Upper lobe of left lung (tissue), 6 donors: ENCODE results near the gene MACROD2. TPM values are rescaled to one million over a fixed set of nuclear protein-coding genes. Genes with fewer than 3 reads are reported as not detected.
A peak's percentile ranks its signal among the peaks of the same experiment; 100 is the strongest.

ENCODE experiments used
- ATAC-seq, 2 donors: fragments of 200-7000 bp; cut with Tn5 transposase; one replicate each; pipeline ENCODE4 v1.9.1; 2022; ENCODE audit warnings: mild to moderate bottlenecking in 2 of 2, moderate library complexity in 2 of 2; ENCODE audit not compliant: low FRiP score in 2 of 2
- DNase-seq, 2 donors: peaks; one replicate each; pipeline ENCODE4 v3.0.0-alpha.2; 2019 to 2020
- H3K27ac ChIP-seq, 4 donors: fragments of 200-600 bp; sonication (generic); one replicate each; pipeline ENCODE4 v1.5.1; 2016 to 2019
- H3K27me3 ChIP-seq, 4 donors: fragments of 200-600 bp; sonication (generic); one replicate each; pipeline ENCODE4 v1.5.1; 2017 to 2019
- H3K36me3 ChIP-seq, 4 donors: fragments of 200-600 bp; sonication (generic); one replicate each; pipeline ENCODE4 v1.5.1; 2016 to 2019
- H3K4me1 ChIP-seq, 4 donors: fragments of 200-600 bp; sonication (generic); one replicate each; pipeline ENCODE4 v1.5.1; 2018 to 2019
- H3K4me3 ChIP-seq, 4 donors: fragments of 200-600 bp; sonication (generic); one replicate each; pipeline ENCODE4 v1.5.1; 2017 to 2019; ENCODE audit warnings: mild to moderate bottlenecking in 2 of 4, moderate library complexity in 1 of 4
- H3K9me3 ChIP-seq, 4 donors: fragments of 200-600 bp; sonication (generic); one replicate each; pipeline ENCODE4 v1.5.1; 2018 to 2019
- EP300 ChIP-seq, 4 donors: sonication (generic); formaldehyde crosslinking; IDR thresholded peaks; one replicate each; pipeline ENCODE4 v1.5.1; 2017; ENCODE audit warnings: antibody characterized with exemption in 4 of 4, control low read depth in 2 of 4
- POLR2A ChIP-seq, 4 donors: fragments of 450-650 bp; IDR thresholded peaks; one replicate each; pipeline ENCODE4 v1.5.1; 2016 to 2017; ENCODE audit warnings: antibody characterized with exemption in 4 of 4, mild to moderate bottlenecking in 2 of 4
- POLR2AphosphoS5 ChIP-seq, 2 donors: sonication (generic); formaldehyde crosslinking; IDR thresholded peaks; one replicate each; pipeline ENCODE4 v1.5.1; 2017; ENCODE audit warnings: antibody characterized with exemption in 2 of 2
- WGBS, 2 donors: methylation state at CpG; one replicate each; pipeline ENCODE4 v1.1.5; 2017 to 2018; 5-methylcytosine and 5-hydroxymethylcytosine counted together
- total RNA-seq, 6 donors: library from RNA; depleted of rRNA in 4 of 6; stranded (reverse); fragments of >200 nt in 4 of 6; gene quantifications; one replicate each; pipeline versions ENCODE4 v1.1.0 to v1.2.1, GENCODE V29; 2016 to 2021
- TF ChIP-seq, protein P1 (sequence below), 6 experiments: fragments of 450-650 bp in 4 of 6; fragments of 200-600 bp in 2 of 6; sonication (generic) in 2 of 6; IDR thresholded peaks; one replicate each; pipeline ENCODE4 v1.5.1; 2016 to 2019; ENCODE audit warnings: antibody characterized with exemption in 6 of 6
- donor health status: DM: no; HTN: no; CAD: no; lungs with moderate emphysema.
- donor health status: DM: no; HTN: yes; CAD: no; lungs with severe emphysema.

MACROD2 gene
- total RNA-seq, 6 donors from 2014 or later = 20.7 to 84.3 (median 36.3) TPM

DNA sequence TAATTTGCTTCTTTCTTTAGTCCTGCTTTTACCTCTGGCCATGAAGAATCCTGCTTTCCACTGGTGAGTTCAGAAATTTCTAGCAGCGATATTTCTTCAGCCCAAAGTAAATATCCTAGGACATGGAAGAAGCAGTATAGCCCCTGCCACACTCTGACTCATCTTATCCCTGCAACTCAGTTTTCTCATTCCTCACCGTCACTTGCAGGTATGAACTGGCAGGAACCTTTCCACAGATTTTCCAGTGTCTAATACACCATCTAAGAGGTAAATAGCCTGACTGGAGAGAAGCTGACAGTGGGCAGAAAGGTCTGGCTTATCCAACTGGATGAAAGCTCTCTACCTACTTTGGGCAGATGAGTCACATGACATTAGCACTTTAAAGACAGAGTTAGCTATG, 1158.8 kb downstream of the MACROD2 start:
- no peak for ATAC-seq
- 93% methylated on average over 2 of the region's 2 CpGs for WGBS, 2 donors
- Histone ChIP-seq H3K27ac (no peak overlapping the region), H3K36me3 (no peaks in the 10 kb centered on the region), H3K9me3 (no peaks in the 10 kb centered on the region), H3K4me3 (no peak overlapping the region), H3K27me3 (no peaks in the 10 kb centered on the region), H3K4me1 (no peaks in the 10 kb centered on the region)
- no peak for DNase-seq
- TF ChIP-seq, protein P1, sequence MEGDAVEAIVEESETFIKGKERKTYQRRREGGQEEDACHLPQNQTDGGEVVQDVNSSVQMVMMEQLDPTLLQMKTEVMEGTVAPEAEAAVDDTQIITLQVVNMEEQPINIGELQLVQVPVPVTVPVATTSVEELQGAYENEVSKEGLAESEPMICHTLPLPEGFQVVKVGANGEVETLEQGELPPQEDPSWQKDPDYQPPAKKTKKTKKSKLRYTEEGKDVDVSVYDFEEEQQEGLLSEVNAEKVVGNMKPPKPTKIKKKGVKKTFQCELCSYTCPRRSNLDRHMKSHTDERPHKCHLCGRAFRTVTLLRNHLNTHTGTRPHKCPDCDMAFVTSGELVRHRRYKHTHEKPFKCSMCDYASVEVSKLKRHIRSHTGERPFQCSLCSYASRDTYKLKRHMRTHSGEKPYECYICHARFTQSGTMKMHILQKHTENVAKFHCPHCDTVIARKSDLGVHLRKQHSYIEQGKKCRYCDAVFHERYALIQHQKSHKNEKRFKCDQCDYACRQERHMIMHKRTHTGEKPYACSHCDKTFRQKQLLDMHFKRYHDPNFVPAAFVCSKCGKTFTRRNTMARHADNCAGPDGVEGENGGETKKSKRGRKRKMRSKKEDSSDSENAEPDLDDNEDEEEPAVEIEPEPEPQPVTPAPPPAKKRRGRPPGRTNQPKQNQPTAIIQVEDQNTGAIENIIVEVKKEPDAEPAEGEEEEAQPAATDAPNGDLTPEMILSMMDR (IDR thresholded peaks at IDR 0.05) = no peak
- TF ChIP-seq POLR2A (IDR thresholded peaks at IDR 0.05) = no peak
- TF ChIP-seq POLR2AphosphoS5 (IDR thresholded peaks at IDR 0.05) = no peak
- TF ChIP-seq EP300 (IDR thresholded peaks at IDR 0.05) = no peak

DNA sequence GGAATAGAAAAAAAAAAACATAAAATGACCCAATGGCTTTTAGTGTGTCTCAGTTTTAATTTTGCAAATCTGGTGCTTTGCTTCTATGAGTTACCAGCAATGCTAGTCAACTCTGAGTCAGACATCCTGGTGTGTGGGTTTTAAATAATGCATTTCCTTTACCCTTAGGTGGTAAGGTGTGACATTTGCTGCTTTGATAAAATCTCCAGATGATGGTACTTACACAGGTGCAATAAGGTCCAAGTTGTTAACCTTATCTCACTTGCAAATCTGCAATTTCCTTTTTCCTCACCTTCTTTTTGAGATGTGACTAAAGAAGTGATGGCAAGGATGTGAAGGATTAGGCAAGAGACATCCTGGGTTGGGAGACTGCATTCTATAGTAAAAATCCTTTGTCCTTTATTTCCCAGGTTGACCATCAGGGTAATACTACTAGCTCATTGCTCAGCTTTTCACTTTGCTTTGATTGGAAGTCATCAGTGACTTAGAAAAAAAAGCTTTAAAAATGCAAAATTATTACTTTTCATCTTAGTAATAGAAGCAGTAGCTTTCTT, 1160.6 kb downstream of the MACROD2 start:
- no peaks in the 10 kb centered on the region for H3K9me3 ChIP-seq
- ATAC-seq (no peak), DNase-seq (no peak)
- H3K4me1 ChIP-seq = no peaks in the 10 kb centered on the region
- no peak overlapping the region for H3K4me3 ChIP-seq
- TF ChIP-seq EP300 (IDR thresholded peaks at IDR 0.05) = no peak
- TF ChIP-seq, protein P1 (IDR thresholded peaks at IDR 0.05) = no peak
- H3K27me3 ChIP-seq = no peaks in the 10 kb centered on the region
- H3K36me3 ChIP-seq = no peaks in the 10 kb centered on the region
- no peak overlapping the region for H3K27ac ChIP-seq

DNA sequence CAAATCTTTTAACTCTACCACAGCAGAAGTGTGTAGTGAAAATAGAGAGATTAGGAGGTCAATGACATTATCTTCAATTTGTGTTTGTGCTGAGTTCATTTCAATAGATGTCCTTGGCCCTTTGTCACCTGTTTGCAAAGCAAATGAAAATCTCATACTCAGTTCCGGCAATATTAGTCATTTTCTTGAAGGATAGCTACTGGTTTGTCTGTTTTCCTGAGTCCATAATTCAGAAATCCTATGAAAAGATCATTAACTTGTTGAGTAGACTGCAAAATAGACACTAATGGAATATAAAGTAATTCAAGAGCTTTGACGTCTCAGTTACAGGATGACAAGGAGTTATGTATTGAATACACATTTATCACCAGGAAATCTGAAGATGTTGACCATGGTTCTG, 1163.2 kb downstream of the MACROD2 start:
- no peaks in the 10 kb centered on the region for H3K36me3 ChIP-seq
- DNase-seq (no peak), ATAC-seq (no peak)
- H3K27me3 ChIP-seq = no peaks in the 10 kb centered on the region
- no peak overlapping the region for H3K27ac ChIP-seq
- no peaks in the 10 kb centered on the region for H3K4me1 ChIP-seq
- H3K4me3 ChIP-seq = no peak overlapping the region
- WGBS, 2 donors = 42 to 74% methylated on average over 2 of the region's 2 CpGs
- TF ChIP-seq EP300 (IDR thresholded peaks at IDR 0.05) (no peak), POLR2AphosphoS5 (IDR thresholded peaks at IDR 0.05) (no peak), POLR2A (IDR thresholded peaks at IDR 0.05) (no peak)
- TF ChIP-seq, protein P1 (IDR thresholded peaks at IDR 0.05) = no peak
- no peaks in the 10 kb centered on the region for H3K9me3 ChIP-seq

DNA sequence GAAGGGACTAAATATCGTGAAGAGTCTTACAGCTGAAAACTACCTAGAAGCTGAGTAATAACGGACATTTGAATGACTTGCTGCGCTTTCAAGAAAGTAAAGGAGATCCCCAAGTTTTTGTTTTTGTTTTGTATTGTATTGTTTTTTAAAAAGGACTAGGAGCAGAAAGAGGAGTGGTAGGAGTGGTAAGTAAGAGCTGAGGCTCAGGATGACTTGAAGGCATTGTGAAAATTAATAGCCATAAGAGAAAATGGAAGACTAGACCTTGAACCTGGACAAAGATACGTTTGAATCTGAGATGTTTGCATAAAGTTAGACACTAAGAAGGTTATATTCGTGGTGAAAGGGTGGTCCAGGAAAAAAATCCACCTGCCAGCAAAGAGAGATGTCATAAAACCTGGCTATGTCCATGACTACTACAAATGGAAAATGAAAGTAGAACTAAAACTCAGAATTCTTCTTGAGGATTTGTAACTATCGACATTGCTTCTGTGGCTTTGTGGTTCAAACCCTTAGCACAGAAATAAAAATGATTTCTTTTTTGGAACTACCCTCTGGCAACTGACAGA, 1166.8 kb downstream of the MACROD2 start:
- peak overlapping the region in 1 of 4 donors; percentile 26 for H3K4me3 ChIP-seq
- no peaks in the 10 kb centered on the region for H3K36me3 ChIP-seq
- TF ChIP-seq POLR2A (IDR thresholded peaks at IDR 0.05) (no peak), EP300 (IDR thresholded peaks at IDR 0.05) (no peak), POLR2AphosphoS5 (IDR thresholded peaks at IDR 0.05) (no peak)
- TF ChIP-seq, protein P1 (IDR thresholded peaks at IDR 0.05) = no peak
- H3K27ac ChIP-seq = no peak overlapping the region
- ATAC-seq (no peak), DNase-seq (no peak)
- no peaks in the 10 kb centered on the region for H3K27me3 ChIP-seq
- no peaks in the 10 kb centered on the region for H3K4me1 ChIP-seq
- no peaks in the 10 kb centered on the region for H3K9me3 ChIP-seq
- WGBS, 2 donors = 62 to 72% methylated on average over 6 of the region's 6 CpGs

DNA sequence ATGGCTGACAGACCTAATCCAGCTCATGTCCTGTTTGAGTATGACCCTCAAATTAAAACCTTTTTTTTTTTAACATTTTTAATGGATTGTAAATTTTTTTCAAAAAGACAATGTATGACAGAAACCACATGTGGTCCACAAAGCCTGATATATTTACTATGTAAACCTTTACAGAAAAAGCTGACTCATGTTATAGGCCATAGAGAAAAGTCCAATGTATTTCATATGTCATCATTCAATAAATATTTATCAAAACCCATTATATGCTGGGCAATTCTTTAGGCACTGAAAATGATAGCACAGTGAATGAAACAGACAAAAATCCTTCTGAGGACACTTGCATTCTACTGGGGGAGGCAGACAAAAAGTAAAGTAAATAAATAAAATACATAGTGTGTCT, 1168.3 kb downstream of the MACROD2 start:
- Histone ChIP-seq H3K36me3 (no peaks in the 10 kb centered on the region), H3K9me3 (no peaks in the 10 kb centered on the region), H3K4me3 (no peak overlapping the region), H3K4me1 (no peaks in the 10 kb centered on the region), H3K27me3 (no peaks in the 10 kb centered on the region), H3K27ac (no peak overlapping the region)
- DNase-seq (no peak), ATAC-seq (no peak)
- no peak for TF ChIP-seq EP300 (IDR thresholded peaks at IDR 0.05)
- no peak for TF ChIP-seq POLR2A (IDR thresholded peaks at IDR 0.05)
- TF ChIP-seq, protein P1 (IDR thresholded peaks at IDR 0.05) = no peak
- TF ChIP-seq POLR2AphosphoS5 (IDR thresholded peaks at IDR 0.05) = no peak
